ENCODE data around the gene AAK1.
"Not testable (repeated sequence)": the region's sequence is repeated elsewhere in the genome, so short reads cannot be mapped to it uniquely, and the experiment has no call there.

The AAK1 gene

GRCh38 chr2:69600425-69600824 lies 43.1 kb downstream of the AAK1 start:
- DNase-seq (ENCODE audit: low read depth), result no peak

DNA sequence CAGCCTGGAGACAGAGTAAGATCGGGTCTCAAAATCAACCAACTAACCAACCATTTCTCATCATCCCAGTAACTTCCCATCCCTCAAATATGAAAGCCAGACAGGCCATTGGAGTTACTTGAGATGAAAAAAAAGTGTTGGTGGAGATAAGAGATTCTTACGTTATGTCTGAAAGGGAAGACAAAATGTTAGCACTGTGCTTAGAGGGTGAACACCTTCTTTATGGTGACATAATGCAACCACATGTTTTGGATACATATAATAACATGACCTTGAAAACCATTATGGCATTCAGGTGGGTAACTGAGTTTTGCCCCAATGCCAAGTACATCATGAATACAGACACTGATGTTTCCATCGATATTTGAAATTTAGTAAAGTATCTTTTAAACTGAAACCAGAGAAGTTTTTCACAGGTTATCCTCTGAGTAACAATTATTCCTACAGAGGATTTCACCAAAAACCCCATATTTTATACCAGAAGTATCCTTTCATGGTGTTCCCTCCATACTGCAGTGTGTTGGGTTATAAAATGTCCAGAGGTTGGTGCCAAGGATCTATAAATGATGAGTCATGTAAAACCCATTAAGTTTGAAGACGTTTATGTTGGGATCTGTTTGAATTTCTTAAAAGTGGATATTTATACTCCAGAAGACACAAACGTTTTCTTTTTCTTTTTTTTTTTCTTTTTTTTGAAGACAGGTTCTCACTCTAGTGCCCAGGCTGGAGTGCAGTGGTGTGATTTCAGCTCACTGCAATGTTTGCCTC lies 45.5 kb downstream of the AAK1 start:
- no peak for DNase-seq (ENCODE audit: low read depth)

GRCh38 chr2:69597105-69597504 lies 46.4 kb downstream of the AAK1 start:
- no peak for DNase-seq (ENCODE audit: low read depth)

- no peak for DNase-seq (ENCODE audit: low read depth)
Measured at GRCh38 chr2:69594341-69594740, 49.2 kb downstream of the AAK1 start.

DNA sequence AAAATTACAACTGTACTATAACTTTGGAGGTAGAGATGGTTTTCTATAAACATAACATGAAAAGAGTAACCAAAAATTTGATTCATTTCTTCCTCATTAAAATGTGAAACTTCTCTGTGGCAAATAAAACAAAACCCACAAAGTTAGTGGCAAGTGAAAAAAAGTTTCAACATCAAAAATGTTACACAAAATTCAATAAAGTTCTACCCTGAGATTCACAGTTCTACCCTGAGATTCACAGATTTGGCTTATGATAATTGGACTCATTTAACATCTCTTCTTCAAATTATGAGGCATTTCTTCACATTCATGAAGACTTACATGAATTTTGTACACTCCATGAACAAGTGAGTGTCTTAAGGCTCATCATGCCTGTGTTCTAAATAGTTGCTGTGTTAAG lies 51.0 kb downstream of the AAK1 start:
- no peak for DNase-seq (ENCODE audit: low read depth)

GRCh38 chr2:69589973-69590652 lies 53.4 kb downstream of the AAK1 start:
- no peak for DNase-seq (ENCODE audit: low read depth)

- no peak for DNase-seq (ENCODE audit: low read depth)
Measured at GRCh38 chr2:69588945-69589344, 54.6 kb downstream of the AAK1 start.

- no peak for DNase-seq (ENCODE audit: low read depth)
Measured at GRCh38 chr2:69588403-69588802, 55.1 kb downstream of the AAK1 start.

GRCh38 chr2:69585855-69586555 lies 57.5 kb downstream of the AAK1 start:
- DNase-seq (ENCODE audit: low read depth), result no peak

GRCh38 chr2:69584127-69584889 lies 59.2 kb downstream of the AAK1 start:
- DNase-seq (ENCODE audit: low read depth), result no peak

DNA sequence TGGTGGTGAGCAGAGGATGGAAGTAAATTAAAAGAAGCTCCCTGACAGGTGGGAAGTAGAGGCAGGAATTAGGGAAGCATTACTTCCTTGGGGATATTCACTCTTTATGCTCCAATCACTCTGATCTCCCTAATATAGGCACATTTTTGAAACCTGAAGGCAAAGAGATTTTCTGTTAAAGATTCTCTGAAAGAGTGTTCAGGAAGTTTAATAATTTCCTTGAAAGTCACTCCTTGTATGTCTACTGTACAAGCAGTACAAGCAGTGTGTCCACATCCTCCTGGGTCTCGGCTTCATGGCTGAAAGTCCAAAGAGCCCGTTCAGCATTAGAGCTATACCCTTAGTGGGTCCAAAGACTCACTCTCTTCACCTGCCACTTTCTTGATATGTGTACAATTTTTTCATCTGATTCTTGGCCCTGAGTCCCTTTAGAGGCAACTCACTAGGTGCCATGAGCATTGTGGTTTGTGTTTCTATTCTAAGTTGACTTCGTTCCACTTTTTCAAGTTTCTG lies 60.2 kb downstream of the AAK1 start:
- no peak for DNase-seq (ENCODE audit: low read depth)

- no peak for DNase-seq (ENCODE audit: low read depth)
Measured at GRCh38 chr2:69582582-69583176, 60.9 kb downstream of the AAK1 start.

GRCh38 chr2:69581774-69582581 lies 61.6 kb downstream of the AAK1 start:
- no peak for DNase-seq (ENCODE audit: low read depth)

DNA sequence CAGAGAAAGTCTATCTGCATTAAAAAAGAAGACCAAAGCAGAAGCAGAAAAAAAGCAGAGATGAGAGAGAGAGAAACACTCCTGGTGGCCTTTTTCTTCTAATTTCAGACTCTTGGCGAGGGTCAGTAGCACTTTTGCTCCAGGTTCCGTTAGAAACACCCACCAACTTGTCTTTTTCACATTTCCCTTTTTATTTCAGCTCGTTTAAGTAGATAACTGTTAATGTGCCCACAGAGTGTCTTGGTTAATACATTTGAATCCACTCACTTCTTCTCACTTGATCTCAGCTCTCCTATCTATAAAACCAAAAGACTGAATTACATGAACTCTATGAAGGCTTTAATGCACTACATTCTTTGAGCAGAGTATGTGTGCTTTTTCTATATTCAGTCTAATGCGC lies 63.1 kb downstream of the AAK1 start:
- DNase-seq (ENCODE audit: low read depth), result no peak

- no peak for DNase-seq (ENCODE audit: low read depth)
Measured at GRCh38 chr2:69579536-69579935, 64.0 kb downstream of the AAK1 start.

DNA sequence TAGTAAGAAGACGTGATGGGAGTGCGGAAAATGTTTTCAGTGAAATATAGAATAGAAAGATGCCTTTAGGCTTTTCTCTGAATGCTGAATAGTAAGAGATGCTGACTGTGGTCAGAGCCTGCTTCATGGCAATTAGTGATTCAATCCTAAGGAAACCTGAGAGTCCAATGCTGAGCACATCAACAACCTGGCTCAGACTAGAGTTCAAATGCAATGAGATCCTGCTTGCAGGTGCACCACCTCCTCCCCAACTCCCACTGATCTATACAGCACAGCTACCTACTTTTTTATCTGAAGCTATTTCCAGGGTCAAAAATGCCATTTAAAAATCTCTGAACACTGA lies 65.4 kb downstream of the AAK1 start:
- DNase-seq (ENCODE audit: low read depth), result no peak

DNA sequence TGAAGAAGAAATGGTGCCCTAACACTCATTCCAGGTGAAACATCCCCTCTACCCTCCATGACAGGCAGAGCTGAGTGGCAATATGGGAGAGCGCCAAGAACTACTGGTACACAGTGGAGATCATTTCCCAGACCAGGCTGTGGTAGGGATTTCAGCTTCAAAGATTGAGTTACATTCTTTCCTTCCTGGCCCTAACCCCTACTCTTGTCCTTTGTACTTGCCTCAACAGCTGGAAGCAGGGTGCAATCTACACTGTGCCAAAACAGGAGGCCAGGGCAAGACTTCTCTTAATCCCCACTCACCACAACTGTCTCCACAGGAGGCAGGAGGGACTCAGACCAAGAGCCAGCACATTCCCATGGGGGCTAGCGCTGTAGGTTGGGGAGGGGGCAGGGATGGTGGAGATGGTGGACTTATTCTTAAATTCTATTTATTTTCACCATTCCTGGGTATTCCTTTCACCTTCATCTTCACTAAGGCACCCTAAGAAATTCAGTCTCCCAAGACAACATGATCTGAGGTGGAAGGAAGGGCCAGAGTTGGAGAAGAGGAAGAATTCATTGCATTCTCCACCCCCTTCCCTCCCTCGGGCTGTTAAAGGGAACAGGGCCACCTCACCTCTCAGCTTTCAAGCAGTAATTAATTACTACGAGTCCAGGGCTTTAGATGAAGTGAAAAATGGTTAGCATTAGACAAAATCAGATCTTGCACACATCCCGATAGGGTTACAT lies 65.9 kb downstream of the AAK1 start:
- no peak for DNase-seq (ENCODE audit: low read depth)

DNA sequence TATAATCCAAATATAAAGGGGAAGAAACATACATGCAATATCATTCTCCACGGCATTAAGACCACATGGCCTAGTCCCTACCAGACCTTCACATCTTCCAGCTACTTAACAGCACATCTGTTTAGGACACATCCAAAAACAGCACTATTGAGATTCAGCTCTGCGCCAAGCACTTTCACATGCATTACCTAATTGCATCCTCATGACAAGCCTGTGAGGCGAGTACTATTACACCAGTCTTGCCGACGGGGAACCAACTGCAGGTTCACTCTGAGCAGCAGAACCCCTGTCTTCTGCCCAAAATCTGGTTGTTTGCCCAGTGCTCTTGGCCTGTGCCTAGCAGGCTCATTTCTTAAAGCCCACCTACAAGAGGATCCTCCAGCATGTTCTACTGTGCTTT lies 66.7 kb downstream of the AAK1 start:
- no peak for DNase-seq (ENCODE audit: low read depth)

GRCh38 chr2:69575926-69576325 lies 67.6 kb downstream of the AAK1 start:
- no peak for DNase-seq (ENCODE audit: low read depth)

DNA sequence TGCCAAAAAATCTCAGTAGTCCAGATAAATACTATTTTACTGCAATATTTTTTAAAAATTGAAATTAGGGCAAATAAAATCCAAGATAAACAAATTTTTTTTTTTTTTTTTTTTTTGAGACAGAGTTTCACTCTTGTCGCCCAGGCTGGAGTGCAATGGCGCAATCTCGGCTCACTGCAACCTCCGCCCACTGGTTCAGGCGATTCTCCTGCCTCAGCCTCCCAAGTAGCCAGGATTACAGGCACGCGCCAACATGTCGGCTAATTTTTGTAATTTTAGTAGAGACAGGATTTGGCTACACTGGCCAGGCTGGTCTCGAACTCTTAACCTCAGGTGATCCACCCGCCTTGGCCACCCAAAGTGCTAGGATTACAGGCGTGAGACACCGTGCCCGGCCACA lies 68.2 kb downstream of the AAK1 start:
- DNase-seq (ENCODE audit: low read depth), result not testable (repeated sequence)

Data from stromal cell of bone marrow (primary cell).